Measurements from ENCODE around the gene FOXE3.

GRCh38 chr1:47409311-47410067 is 6.6 kb upstream of the FOXE3 start:
- TF ChIP-seq CTCF (IDR thresholded peaks at IDR 0.05; ENCODE audit: extremely low read depth in 1 of 2, insufficient read depth in 1 of 2, low read depth in 1 of 2, low read length in 2 of 2) (no peak), MAX (IDR thresholded peaks at IDR 0.05; ENCODE audit: insufficient read depth, insufficient read length) (no peak), JUN (IDR thresholded peaks at IDR 0.05; ENCODE audit: borderline replicate concordance, insufficient read depth, insufficient read length, low read depth) (no peak), POLR2A (IDR thresholded peaks at IDR 0.05; ENCODE audit: low read depth, low read length) (no peak), POLR2AphosphoS5 (IDR thresholded peaks at IDR 0.05; ENCODE audit: insufficient read depth, low read depth, low read length) (no peak), FOS (IDR thresholded peaks at IDR 0.05; ENCODE audit: borderline replicate concordance, insufficient read depth, low read length) (no peak)

Data from endothelial cell of umbilical vein (primary cell).